Neural cell (in vitro differentiated cells): Measurements from ENCODE around the gene NDOR1.

ENCODE experiments used
- EP300 ChIP-seq: fragments of 450-650 bp; conservative IDR thresholded peaks from 2 replicates; pipeline ENCODE4 v1.6.1; 2014; ENCODE audit warnings: antibody characterized with exemption, mild to moderate bottlenecking, moderate library complexity; ENCODE audit not compliant: poor library complexity, severe bottlenecking
- EZH2 ChIP-seq: fragments of 200-600, 300-800 bp; shearing (Covaris generic), sonication (generic); IDR thresholded peaks from 2 replicates; pipeline ENCODE4 v1.6.1; 2014; ENCODE audit warnings: antibody characterized with exemption, low read length, borderline replicate concordance, mild to moderate bottlenecking; ENCODE audit not compliant: insufficient read depth, poor library complexity, severe bottlenecking
- POLR2AphosphoS5 ChIP-seq: IDR thresholded peaks from 2 replicates; pipeline ENCODE4 v1.6.1; 2012
- RAD21 ChIP-seq: fragments of 450-650 bp; conservative IDR thresholded peaks from 2 replicates; pipeline ENCODE4 v1.6.1; 2014; ENCODE audit warnings: antibody characterized with exemption, mild to moderate bottlenecking, moderate library complexity
- SMC3 ChIP-seq: fragments of 450-650 bp; conservative IDR thresholded peaks from 2 replicates; pipeline ENCODE4 v1.6.1; 2014; ENCODE audit warnings: antibody characterized with exemption, mild to moderate bottlenecking, moderate library complexity; ENCODE audit not compliant: poor library complexity
- TAF1 ChIP-seq: IDR thresholded peaks from 2 replicates; pipeline ENCODE4 v1.6.1; 2012; ENCODE audit warnings: low read depth
- TF ChIP-seq, protein P1 (sequence below): fragments of 450-650 bp; IDR thresholded peaks from 2 replicates; pipeline ENCODE4 v1.5.1; 2014; ENCODE audit warnings: antibody characterized with exemption, mild to moderate bottlenecking, moderate library complexity; ENCODE audit not compliant: poor library complexity, severe bottlenecking
- TF ChIP-seq, protein P2 (sequence below): IDR thresholded peaks from 2 replicates; pipeline ENCODE4 v1.6.1; 2012; ENCODE audit warnings: borderline replicate concordance

DNA sequence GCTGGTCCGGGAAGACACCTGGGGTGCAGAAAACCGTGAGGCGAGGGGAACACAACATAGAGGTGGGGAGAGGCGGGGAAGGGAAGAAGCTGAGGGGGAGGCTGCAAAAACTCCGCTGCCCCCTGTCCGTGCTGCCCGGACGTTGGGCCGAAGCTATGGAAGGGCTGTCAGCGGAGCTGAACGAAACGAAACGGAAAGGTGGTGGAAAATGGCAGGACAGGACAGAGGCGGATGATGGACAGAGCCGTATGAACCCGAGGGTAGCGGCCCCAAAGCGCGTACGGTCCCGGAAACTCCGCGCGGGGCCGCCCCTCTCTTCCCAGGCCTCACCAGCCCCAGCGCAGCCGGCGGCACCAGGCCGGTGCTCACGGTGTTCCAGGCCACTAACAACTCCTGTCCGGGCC, 17.4 kb upstream of the NDOR1 start:
- TF ChIP-seq, protein P1, sequence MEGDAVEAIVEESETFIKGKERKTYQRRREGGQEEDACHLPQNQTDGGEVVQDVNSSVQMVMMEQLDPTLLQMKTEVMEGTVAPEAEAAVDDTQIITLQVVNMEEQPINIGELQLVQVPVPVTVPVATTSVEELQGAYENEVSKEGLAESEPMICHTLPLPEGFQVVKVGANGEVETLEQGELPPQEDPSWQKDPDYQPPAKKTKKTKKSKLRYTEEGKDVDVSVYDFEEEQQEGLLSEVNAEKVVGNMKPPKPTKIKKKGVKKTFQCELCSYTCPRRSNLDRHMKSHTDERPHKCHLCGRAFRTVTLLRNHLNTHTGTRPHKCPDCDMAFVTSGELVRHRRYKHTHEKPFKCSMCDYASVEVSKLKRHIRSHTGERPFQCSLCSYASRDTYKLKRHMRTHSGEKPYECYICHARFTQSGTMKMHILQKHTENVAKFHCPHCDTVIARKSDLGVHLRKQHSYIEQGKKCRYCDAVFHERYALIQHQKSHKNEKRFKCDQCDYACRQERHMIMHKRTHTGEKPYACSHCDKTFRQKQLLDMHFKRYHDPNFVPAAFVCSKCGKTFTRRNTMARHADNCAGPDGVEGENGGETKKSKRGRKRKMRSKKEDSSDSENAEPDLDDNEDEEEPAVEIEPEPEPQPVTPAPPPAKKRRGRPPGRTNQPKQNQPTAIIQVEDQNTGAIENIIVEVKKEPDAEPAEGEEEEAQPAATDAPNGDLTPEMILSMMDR, result no peak
- no peak for TF ChIP-seq RAD21
- no peak for TF ChIP-seq TAF1
- TF ChIP-seq EZH2, result no peak
- TF ChIP-seq, protein P2, sequence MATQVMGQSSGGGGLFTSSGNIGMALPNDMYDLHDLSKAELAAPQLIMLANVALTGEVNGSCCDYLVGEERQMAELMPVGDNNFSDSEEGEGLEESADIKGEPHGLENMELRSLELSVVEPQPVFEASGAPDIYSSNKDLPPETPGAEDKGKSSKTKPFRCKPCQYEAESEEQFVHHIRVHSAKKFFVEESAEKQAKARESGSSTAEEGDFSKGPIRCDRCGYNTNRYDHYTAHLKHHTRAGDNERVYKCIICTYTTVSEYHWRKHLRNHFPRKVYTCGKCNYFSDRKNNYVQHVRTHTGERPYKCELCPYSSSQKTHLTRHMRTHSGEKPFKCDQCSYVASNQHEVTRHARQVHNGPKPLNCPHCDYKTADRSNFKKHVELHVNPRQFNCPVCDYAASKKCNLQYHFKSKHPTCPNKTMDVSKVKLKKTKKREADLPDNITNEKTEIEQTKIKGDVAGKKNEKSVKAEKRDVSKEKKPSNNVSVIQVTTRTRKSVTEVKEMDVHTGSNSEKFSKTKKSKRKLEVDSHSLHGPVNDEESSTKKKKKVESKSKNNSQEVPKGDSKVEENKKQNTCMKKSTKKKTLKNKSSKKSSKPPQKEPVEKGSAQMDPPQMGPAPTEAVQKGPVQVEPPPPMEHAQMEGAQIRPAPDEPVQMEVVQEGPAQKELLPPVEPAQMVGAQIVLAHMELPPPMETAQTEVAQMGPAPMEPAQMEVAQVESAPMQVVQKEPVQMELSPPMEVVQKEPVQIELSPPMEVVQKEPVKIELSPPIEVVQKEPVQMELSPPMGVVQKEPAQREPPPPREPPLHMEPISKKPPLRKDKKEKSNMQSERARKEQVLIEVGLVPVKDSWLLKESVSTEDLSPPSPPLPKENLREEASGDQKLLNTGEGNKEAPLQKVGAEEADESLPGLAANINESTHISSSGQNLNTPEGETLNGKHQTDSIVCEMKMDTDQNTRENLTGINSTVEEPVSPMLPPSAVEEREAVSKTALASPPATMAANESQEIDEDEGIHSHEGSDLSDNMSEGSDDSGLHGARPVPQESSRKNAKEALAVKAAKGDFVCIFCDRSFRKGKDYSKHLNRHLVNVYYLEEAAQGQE, result no peak
- no peak for TF ChIP-seq EP300
- no peak for TF ChIP-seq POLR2AphosphoS5
- TF ChIP-seq SMC3, result no peak
